ENCODE data around the gene IL1RAP.
"Not testable (repeated sequence)": the region's sequence is repeated elsewhere in the genome, so short reads cannot be mapped to it uniquely, and the experiment has no call there.

IL1RAP gene

DNA sequence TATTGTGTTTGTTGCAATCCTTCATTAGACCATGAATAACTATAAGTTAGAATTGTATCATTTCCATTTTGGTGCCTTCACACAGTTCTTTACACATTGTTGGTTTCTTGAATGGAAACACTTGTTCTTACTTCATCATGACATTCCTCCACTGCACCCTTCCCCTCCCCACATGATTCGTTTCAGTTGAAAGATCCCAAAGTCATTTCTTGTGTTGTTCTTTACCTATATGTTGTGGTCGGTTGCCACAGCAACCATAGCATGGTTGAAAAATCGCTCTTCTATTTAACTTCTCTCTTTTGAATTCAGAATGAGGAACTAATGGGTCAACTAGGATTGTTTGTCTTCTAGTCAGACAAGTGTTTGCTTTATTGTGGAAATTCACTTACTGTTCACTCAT is 103.3 kb downstream of the IL1RAP start:
- peak; percentile 22 to 81 for DNase-seq

- DNase-seq = no peak
Measured at GRCh38 chr3:190618330-190619030, 104.6 kb downstream of the IL1RAP start.

- DNase-seq = no peak
Measured at GRCh38 chr3:190619353-190619752, 105.5 kb downstream of the IL1RAP start.

DNA sequence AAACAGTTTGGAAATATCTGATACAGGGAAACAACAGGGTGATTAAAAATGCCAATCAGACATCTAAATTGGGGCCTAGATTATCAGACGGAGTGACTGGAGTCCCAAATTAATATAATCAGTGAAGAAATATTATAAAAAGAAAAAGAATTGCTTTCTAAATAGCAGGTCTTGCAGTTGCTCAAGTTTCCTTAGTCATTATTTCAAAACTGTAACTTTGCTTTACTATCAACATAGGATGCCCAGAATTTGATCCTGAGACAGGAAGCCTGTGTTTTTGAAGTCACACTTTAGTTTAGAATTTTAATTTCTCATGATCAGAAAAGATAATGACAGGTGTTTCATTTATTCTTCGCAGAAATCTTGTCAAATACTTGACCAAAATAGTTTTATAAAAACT is 105.9 kb downstream of the IL1RAP start:
- DNase-seq = no peak

- no peak for DNase-seq
Measured at GRCh38 chr3:190620886-190621608, 107.2 kb downstream of the IL1RAP start.

DNA sequence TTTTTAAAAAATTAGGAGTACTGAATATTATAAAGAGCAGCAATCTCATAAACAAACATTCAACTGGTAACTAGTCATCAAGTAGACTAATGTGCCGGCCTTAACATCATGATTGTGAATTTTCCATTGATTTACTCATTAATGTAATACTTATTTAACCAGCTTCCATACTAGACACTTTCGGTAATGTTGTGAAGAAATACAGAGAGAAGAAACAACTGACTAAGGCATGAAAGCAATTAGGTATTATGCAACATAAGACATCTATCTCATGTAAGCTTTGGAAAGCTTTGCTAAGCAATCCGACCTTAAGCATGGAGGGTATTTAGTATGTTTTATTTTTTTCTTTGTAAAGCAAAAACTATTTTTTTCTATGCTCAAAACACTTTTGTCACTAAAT is 108.0 kb downstream of the IL1RAP start:
- DNase-seq = no peak

- DNase-seq = no peak
Measured at GRCh38 chr3:190624282-190624681, 110.4 kb downstream of the IL1RAP start.

DNA sequence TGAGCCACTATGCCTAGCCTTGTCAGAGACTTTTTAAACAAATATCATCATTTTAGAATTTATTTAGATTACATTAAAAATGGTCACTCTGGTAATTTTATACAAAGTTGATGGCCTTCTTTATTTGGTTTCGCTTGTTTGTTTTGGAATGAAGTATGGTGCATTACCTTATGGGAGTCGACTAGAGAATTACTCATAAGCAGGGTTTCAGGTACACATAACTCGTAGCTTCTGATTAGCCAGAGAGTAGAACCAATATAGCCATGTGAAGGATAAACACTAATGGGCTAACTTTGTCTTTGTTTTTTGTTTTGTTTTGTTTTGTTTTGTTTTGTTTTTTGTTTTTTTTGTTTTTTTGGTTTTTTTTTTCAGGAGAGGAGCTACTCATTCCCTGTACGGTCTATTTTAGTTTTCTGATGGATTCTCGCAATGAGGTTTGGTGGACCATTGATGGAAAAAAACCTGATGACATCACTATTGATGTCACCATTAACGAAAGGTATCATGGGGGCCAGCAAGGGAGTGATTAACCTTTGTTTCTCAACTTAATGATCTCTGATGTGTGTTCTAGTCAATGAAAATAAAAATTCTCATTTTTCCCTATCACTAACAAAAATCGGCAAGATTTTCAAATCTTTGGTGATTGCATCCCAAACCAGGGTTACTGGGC is 113.2 kb downstream of the IL1RAP start:
- DNase-seq = no peak

- DNase-seq = no peak
Measured at GRCh38 chr3:190629088-190629487, 115.2 kb downstream of the IL1RAP start.

GRCh38 chr3:190631295-190631694 is 117.4 kb downstream of the IL1RAP start:
- DNase-seq = no peak

- DNase-seq = no peak
Measured at GRCh38 chr3:190641564-190641963, 127.7 kb downstream of the IL1RAP start.

DNA sequence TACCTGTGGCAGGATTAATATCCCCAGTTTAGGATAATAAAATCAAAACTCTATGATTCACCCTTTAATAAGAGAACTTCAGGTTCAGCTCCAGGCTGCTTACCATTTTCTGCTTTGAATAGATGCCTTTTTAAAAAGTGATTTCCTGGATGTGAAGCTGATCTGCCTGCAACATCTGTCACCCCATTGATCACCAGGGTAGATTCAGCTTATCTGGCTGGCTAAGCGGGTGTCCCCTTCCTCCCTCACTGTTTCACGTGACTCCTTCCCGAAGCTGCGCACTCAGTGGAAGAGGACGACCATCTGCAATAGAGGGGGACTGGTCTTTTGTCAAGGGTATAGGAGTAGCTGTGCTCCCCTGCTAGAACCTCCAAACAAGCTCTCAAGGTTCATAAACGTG is 128.1 kb downstream of the IL1RAP start:
- no peak for DNase-seq

DNA sequence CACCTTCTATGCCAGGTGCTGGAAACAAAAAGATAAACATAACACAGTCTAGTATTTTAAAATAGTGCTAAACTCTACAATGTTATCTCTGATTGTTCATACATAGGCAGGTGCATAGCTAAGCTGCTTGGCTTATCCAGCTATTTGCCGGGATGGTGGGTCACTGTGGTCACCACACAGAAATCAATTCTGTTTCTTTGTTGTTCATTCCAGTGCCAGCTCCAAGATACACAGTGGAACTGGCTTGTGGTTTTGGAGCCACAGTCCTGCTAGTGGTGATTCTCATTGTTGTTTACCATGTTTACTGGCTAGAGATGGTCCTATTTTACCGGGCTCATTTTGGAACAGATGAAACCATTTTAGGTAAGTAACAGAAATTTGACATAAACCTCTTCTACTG is 130.2 kb downstream of the IL1RAP start:
- no peak for DNase-seq

DNA sequence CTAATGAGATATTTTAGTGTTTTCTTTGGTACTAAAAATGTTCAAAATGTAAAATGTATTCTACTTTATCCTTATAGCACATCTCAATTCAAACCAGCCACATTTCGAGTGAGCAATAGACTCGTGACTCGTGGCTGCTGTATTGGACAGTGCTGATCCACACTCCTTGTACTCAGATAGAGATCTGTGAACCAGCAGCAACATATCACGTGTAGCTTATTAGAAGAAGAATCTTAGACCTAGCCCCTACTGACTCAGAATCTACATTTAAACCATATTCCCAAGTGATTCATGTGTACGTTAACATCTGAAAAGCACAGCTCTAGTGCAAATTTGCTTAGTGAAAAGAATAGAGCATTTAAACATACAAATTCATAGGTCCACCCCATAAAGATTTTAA is 130.9 kb downstream of the IL1RAP start:
- DNase-seq = no peak

GRCh38 chr3:190645932-190646460 is 132.1 kb downstream of the IL1RAP start:
- DNase-seq = no peak

DNA sequence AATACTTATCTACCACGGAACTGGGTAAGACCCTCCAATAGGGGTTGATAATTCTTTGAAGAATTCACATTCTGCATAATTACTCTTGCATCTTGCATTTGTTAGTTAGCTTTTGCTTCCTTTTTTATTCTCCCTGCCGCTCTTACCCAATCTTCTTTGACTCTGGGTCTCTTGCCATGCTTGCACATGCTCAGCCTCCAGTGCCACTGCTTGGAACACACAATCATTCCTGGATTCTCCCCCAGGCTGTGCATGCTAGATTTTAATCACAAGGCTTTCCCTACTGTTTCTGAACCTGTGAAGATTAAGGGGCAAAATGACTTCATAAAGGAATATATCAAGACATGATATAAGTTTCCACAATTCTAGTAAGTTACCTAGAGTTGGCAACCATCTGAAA is 133.1 kb downstream of the IL1RAP start:
- DNase-seq = no peak

- no peak for DNase-seq
Measured at GRCh38 chr3:190655933-190656332, 142.0 kb downstream of the IL1RAP start.

GRCh38 chr3:190658106-190658505 is 144.2 kb downstream of the IL1RAP start:
- no peak for DNase-seq

- DNase-seq = no peak
Measured at GRCh38 chr3:190666821-190667220, 152.9 kb downstream of the IL1RAP start.

DNA sequence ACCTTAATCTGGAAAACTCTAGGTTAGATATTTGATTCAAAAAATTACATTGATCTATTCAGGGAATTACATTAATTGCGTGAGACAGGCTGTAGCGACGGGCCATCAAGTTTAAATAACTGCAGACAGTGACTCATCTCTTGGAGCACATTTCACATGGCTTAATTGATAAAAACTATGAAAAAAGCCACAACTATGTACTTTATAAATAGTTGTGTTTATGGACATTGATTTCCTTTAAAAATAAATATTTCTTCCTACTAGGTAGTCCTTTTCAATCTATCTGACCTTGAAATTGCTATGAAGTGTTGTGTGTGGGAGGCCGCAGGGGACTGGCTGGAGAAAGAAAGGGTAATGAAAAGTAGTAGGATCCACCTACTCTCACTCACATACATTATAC is 157.8 kb downstream of the IL1RAP start:
- no peak for DNase-seq

GRCh38 chr3:190673148-190673547 is 159.3 kb downstream of the IL1RAP start:
- DNase-seq = no peak

GRCh38 chr3:190676481-190676880 is 162.6 kb downstream of the IL1RAP start:
- no peak for DNase-seq

GRCh38 chr3:190677001-190677400 is 163.1 kb downstream of the IL1RAP start:
- no peak for DNase-seq

- DNase-seq = not testable (repeated sequence)
Measured at GRCh38 chr3:190677868-190678267, 164.0 kb downstream of the IL1RAP start.

All from CD4-positive, alpha-beta T cell treated with Interleukin-1 beta for 1 hour (primary cell).